GM12874 (cell line): ENCODE measurements around the gene YEATS2.

Experiments used
- CTCF ChIP-seq: IDR thresholded peaks from 2 replicates; pipeline ENCODE4 v1.5.1; 2011; ENCODE audit warnings: low read depth, mild to moderate bottlenecking, control low read depth, low read length, moderate library complexity; ENCODE audit not compliant: insufficient read depth

Gene YEATS2

GRCh38 chr3:183698756-183699155 is 1.2 kb downstream of the YEATS2 start:
- TF ChIP-seq CTCF = no peak

- no peak for TF ChIP-seq CTCF
Measured at GRCh38 chr3:183699238-183699947, 1.8 kb downstream of the YEATS2 start.

- TF ChIP-seq CTCF = no peak
Measured at GRCh38 chr3:183701744-183702143, 4.1 kb downstream of the YEATS2 start.

GRCh38 chr3:183710231-183710630 is 12.6 kb downstream of the YEATS2 start:
- TF ChIP-seq CTCF = no peak

GRCh38 chr3:183711516-183711915 is 13.9 kb downstream of the YEATS2 start:
- TF ChIP-seq CTCF = no peak

GRCh38 chr3:183714622-183715021 is 17.0 kb downstream of the YEATS2 start:
- no peak for TF ChIP-seq CTCF

GRCh38 chr3:183718012-183718411 is 20.4 kb downstream of the YEATS2 start:
- TF ChIP-seq CTCF = no peak

- TF ChIP-seq CTCF = no peak
Measured at GRCh38 chr3:183725387-183725786, 27.8 kb downstream of the YEATS2 start.
